HG03442 (cell line): ENCODE measurements around the gene OR3A1.
"Not testable (repeated sequence)": the region's sequence is repeated elsewhere in the genome, so short reads cannot be mapped to it uniquely, and the experiment has no call there.

Experiments used
- ATAC-seq: cut with Tn5 transposase; IDR thresholded peaks from one replicate; pipeline ENCODE4 v1.9.1; 2021; ENCODE audit warnings: mild to moderate bottlenecking, moderate library complexity; ENCODE audit not compliant: unreplicated experiment

The OR3A1 gene, protein sequence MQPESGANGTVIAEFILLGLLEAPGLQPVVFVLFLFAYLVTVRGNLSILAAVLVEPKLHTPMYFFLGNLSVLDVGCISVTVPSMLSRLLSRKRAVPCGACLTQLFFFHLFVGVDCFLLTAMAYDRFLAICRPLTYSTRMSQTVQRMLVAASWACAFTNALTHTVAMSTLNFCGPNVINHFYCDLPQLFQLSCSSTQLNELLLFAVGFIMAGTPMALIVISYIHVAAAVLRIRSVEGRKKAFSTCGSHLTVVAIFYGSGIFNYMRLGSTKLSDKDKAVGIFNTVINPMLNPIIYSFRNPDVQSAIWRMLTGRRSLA

GRCh38 chr17:3298260-3298659 lies at the start of gene OR3A1:
Gene OR3A1 (minus strand): TSS chr17:3298360. CDS start chr17:3292582, 5,778 bp downstream.
- no peak for ATAC-seq

DNA sequence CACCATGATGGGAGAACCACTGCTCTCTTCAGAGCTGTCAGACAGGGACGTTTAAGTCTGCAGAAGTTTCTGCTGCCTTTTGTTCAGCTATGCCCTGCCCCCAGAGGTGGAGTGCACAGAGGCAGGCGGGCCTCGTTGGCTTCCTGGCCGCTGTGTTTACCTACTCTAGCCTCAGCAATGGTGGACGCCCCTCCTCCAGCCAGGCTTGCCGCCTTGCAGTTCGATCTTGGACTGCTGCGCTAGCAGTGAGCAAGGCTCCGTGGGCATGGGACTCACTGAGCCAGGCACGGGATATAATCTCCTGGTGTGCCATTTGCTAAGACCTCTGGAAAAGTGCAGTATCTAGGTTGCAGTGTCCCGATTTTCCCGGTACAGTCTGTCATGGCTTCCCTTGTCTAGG lies 44.6 kb upstream of the OR3A1 start:
- not testable (repeated sequence) for ATAC-seq

DNA sequence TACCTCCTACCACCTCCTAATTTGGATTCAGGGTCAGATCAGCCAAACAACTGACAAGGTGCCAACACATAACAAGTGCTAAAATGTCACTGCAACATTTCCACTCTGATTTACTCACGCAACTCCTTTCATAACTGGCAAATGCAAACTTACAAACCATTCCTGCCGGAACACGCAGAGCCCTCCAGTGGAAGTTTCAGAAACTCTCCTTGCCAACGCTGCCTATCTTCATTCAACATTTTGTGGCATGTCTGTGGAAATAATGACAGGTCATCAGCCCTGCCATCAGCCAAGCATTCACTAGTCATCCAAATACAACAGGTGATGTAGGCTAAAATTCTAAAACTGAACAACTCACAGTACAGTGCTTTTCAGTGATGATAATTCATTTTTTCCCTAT lies 37.7 kb upstream of the OR3A1 start:
- ATAC-seq = no peak

DNA sequence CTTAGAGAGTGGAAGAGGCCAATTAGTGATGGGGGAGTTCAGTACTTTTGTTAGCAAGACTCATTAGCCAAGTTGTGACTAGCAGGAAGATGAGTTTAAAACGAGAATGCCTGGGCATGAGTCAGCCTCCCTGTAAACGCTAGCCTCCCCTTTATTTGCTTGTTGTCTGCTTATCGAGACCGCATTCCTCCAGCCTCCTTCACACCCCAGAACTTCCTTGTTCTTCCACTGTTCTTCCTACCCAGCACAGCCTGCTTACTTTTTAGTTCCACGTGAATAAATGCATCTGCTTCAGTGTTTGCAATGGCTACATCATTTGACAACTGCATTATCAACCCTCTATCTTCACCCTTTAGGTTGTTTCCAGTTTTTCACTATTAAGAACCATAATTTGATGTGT lies 20.2 kb upstream of the OR3A1 start:
- ATAC-seq = no peak

DNA sequence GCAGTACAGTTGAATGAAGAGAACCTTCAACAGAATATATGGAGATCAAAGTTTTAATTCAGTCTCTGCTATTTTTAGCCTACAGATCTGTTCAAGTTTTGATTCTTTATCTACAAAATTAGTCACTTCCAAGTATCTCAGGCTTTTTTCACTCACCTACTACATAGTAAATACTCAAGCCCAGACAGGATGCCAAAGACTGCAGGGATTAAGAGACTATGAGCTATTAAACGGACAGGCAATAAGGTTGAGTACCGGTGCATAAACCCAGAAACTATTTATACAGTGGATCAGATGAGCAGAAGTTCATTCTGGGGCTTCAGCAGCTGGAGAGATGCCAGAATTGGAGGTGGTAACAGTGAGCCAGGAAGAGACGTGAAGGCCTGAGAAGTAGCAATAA lies 18.7 kb upstream of the OR3A1 start:
- ATAC-seq = no peak

GRCh38 chr17:3308603-3309002 lies 10.4 kb upstream of the OR3A1 start:
- ATAC-seq = no peak

GRCh38 chr17:3295632-3296031 lies 2.5 kb downstream of the OR3A1 start:
- ATAC-seq = no peak

GRCh38 chr17:3293548-3293947 lies 4.6 kb downstream of the OR3A1 start:
- not testable (repeated sequence) for ATAC-seq

DNA sequence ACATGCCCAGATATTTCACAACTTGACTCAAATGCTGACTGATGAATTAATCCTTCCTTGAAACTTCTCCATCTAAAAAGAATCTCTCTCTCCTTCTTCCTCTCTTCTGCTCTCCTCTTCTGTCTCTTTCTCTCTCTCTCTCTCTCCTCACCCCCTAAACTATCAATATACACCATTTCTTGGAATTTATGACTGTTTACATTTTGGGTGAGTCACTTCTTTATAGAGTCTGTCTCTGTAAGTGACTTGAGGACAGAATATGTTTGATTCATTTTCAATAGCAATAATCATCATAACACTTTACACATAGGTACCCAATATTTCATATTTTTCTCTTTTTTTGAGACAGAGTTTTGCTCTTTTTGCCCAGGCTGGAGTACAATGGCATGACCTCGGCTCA lies 15.3 kb downstream of the OR3A1 start:
- ATAC-seq = no peak

- ATAC-seq = no peak
Measured at GRCh38 chr17:3276126-3276525, 22.0 kb downstream of the OR3A1 start.

DNA sequence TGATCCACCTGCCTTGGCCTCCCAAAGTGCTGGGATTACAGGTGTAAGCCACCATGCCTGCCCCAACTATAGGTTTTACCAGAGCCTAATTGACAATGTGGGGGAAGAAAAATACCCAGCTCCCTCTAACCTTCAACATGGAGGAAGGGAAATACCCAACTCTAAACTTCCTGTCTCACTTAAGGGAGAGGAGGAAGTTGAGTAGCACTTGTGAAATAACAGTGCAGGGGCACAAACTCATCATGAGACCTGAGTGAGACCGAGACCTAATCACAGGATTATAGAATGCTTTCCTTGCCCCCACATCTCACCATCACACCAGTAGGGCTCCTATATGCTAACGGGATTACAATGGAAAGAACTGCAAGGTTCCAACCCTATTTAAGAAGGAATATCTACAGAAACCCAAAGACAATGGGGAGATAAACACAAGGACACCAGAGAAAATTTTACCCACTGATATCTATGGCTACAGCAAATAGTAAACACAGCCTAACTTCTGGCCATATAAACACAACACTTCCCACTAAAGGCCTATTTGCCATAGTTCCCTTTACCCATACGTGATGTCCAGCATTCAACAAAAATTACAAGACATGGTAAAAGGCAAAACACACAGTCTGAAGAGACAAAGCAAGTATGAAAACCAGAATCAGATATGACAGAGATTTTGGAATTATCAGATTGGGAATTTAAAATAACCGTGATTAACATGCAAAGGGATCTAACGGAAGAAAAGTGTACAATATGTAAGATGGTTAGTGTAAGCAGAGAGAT lies 26.9 kb downstream of the OR3A1 start:
- no peak for ATAC-seq

GRCh38 chr17:3260600-3260999 lies 37.6 kb downstream of the OR3A1 start:
- ATAC-seq = no peak

DNA sequence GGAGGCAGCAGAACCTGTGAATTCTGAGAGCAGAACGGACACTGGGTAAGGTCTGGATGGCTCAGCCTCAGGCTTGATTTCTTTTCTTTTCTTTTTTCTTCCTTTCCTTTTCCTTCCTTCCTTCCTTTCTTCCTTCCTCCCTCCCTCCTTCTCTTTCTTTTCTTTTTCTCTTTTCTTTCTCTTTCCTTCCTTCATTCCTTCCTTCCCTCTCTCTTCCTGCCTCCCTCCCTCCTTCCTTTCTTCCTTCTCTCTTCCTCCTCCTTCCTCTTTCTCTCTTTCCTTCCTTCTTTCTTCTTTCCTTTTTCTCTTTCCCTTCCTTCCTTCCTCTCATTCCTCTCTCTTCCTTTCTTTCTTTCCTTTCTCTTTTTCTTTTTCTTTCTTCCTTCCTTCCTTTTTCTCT lies 38.0 kb downstream of the OR3A1 start:
- ATAC-seq = no peak

DNA sequence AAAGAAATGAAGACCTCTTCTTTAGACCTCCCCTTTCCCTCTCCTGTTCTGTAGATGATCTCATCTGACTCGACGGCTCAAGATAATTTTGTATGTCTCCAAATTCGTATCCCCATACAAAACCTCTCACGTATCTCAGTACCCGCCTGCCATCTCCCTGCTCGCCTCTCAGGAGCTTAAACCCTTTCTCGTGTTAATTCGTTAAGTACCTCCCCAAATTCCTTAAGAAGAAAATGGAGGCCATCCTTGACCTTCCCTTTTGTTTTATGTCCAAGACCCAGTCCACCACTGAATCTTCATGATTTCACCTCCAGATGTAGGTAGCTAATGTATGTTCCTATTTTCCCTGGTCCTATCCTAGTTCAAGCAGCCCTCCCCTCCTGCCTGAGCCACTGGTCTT lies 41.6 kb downstream of the OR3A1 start:
- ATAC-seq = no peak

GRCh38 chr17:3249013-3249412 lies 49.1 kb downstream of the OR3A1 start:
- not testable (repeated sequence) for ATAC-seq

DNA sequence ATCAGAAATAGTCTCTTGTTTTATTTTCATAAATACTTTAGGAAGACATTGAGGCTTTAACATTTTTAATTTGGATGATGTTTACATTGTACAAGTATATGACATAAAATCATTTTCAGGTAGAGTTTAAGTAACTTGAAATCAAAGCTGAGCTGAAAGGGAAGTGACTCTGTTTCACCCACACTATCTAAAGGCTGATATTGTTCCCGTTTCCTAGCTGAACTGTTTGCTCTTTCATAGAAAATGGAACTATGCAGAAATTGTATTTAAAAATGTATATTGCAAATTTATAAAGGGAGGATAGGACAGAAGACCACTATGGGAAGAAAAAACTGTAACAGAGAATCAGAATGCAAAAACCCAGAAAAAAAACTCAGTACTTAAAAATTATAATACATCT lies 53.3 kb downstream of the OR3A1 start:
- ATAC-seq = not testable (repeated sequence)

DNA sequence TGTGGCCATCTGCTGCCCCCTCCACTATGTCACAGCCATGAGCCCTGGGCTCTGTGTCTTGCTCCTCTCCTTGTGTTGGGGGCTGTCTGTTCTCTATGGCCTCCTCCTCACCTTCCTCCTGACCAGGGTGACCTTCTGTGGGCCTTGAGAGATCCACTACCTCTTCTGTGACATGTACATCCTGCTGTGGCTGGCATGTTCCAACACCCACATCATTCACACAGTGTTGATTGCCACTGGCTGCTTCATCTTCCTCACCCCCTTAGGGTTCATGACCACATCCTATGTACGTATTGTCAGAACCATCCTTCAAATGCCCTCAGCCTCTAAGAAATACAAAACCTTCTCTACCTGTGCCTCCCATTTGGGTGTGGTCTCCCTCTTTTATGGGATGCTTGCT lies 57.1 kb downstream of the OR3A1 start:
- ATAC-seq = not testable (repeated sequence)
